HepG2 (cell line): ENCODE measurements around the gene IFRD1. TPM values are rescaled to one million over a fixed set of nuclear protein-coding genes. Genes with fewer than 3 reads are reported as not detected.

Experiments
- ATAC-seq: fragments of 200-7000 bp; cut with Tn5 transposase; 3 replicates; pipeline ENCODE4 v1.9.1; 2020; ENCODE audit warnings: mild to moderate bottlenecking, moderate library complexity
- BruUV-seq: library from RNA; stranded (reverse); fragments of 400-500 nt; replicated peaks from 2 replicates; lab custom pipeline; 2021; lab: Mats Ljungman, UMichigan
- CTCF ChIA-PET: fragments of 300-600 bp; formaldehyde crosslinking; extraction: SDS; loops from one replicate; lab custom pipeline; 2021; ENCODE audit warnings: low total read pairs, inconsistent platforms, low intra/inter-chr PET ratio; lab: Yijun Ruan, JAX
- POLR2A ChIA-PET: fragments of 350-600 bp; sonication (Branson Sonifier 250); formaldehyde crosslinking; loops from one replicate; lab custom pipeline; 2020; ENCODE audit warnings: antibody characterized with exemption, inconsistent platforms; lab: Yijun Ruan, JAX
- DNase-seq: peaks from one replicate; pipeline ENCODE4 v3.0.0-alpha.2; 2015; ENCODE audit warnings: low spot score
- FAIRE-seq: peaks from 3 replicates; lab custom pipeline; 2011; peaks lifted over from hg19 to GRCh38; lab: Jason Lieb, UNC
- H2AFZ ChIP-seq: one replicate; pipeline ENCODE4 v1.6.1; 2011; ENCODE audit warnings: low read length, inconsistent platforms
- H3K27ac ChIP-seq: fragments of 300-600 bp; 3 replicates; pipeline ENCODE4 v1.8.0; 2011; ENCODE audit warnings: mixed run types, mild to moderate bottlenecking, mixed read lengths, low read length, inconsistent platforms; ENCODE audit not compliant: insufficient read depth; ENCODE audit errors: extremely low read length
- H3K27me3 ChIP-seq, 2 experiments: fragments of 200-600 bp in 1 of 2; 2 replicates in 1 of 2; 3 replicates in 1 of 2; pipeline versions ENCODE4 v1.6.0 to v1.8.0; 2011; ENCODE audit warnings: low read length in 2 of 2, mild to moderate bottlenecking in 2 of 2, moderate library complexity in 2 of 2, inconsistent platforms in 1 of 2; ENCODE audit not compliant: insufficient read depth in 2 of 2, control insufficient read depth in 1 of 2
- H3K36me3 ChIP-seq, 2 experiments: fragments of 200-600 bp in 1 of 2; replicated peaks in 1 of 2; 2 replicates in 1 of 2; 3 replicates in 1 of 2; pipeline versions ENCODE4 v1.5.1 to v1.8.0; 2011; ENCODE audit warnings: low read length in 2 of 2, inconsistent platforms in 1 of 2; ENCODE audit not compliant: insufficient read depth in 2 of 2, control insufficient read depth in 1 of 2
- H3K4me1 ChIP-seq: 2 replicates; pipeline ENCODE4 v1.5.1; 2012; ENCODE audit warnings: low read length, inconsistent platforms; ENCODE audit not compliant: insufficient read depth
- H3K4me2 ChIP-seq: 2 replicates; pipeline ENCODE4 v1.6.0; 2011; ENCODE audit warnings: low read depth, low read length, inconsistent platforms
- H3K4me3 ChIP-seq, 3 experiments: fragments of 200-600 bp in 1 of 3; sonication (generic), shearing (Covaris generic) in 1 of 3; replicated peaks in 1 of 3; 2 replicates each; pipeline ENCODE4 v1.5.1; 2011 to 2016; ENCODE audit warnings: low read length in 3 of 3, inconsistent platforms in 2 of 3, low read depth in 2 of 3, mild to moderate bottlenecking in 2 of 3, control low read depth in 1 of 3, mixed read lengths in 1 of 3; ENCODE audit not compliant: insufficient read depth in 1 of 3
- H3K79me2 ChIP-seq: one replicate; pipeline ENCODE4 v1.6.1; 2011; ENCODE audit warnings: low read length, inconsistent platforms; ENCODE audit not compliant: insufficient read depth
- H3K9ac ChIP-seq: 2 replicates; pipeline ENCODE4 v1.6.0; 2011; ENCODE audit warnings: mild to moderate bottlenecking, low read depth, low read length, inconsistent platforms; ENCODE audit not compliant: insufficient read depth
- H3K9me3 ChIP-seq: 2 replicates; pipeline ENCODE4 v1.5.1; 2012; ENCODE audit warnings: mild to moderate bottlenecking, low read length
- H4K20me1 ChIP-seq: 2 replicates; pipeline ENCODE4 v1.6.0; 2011; ENCODE audit warnings: inconsistent platforms, mild to moderate bottlenecking, low read length, moderate library complexity; ENCODE audit not compliant: insufficient read depth
- DMAP1 ChIP-seq: IDR thresholded peaks from 2 replicates; pipeline ENCODE4 v1.6.1; 2016
- ETV5 ChIP-seq: IDR thresholded peaks from 2 replicates; pipeline ENCODE4 v1.6.1; 2018; ENCODE audit warnings: missing biosample characterization, missing genetic modification reagents, inconsistent platforms, borderline replicate concordance
- IKZF4 ChIP-seq: sonication (generic); formaldehyde crosslinking; IDR thresholded peaks from 2 replicates; pipeline ENCODE4 v1.5.1; 2020; ENCODE audit warnings: borderline replicate concordance, mild to moderate bottlenecking, low read depth, missing genetic modification reagents; ENCODE audit errors: not compliant biosample characterization
- KAT2B ChIP-seq: fragments of 150-350 bp; IDR thresholded peaks from 2 replicates; pipeline ENCODE4 v1.6.1; 2014; ENCODE audit warnings: low read depth, low read length, borderline replicate concordance
- KLF12 ChIP-seq: sonication (generic); formaldehyde crosslinking; IDR thresholded peaks from 2 replicates; pipeline ENCODE4 v1.4.0; 2020; ENCODE audit warnings: missing genetic modification reagents, borderline replicate concordance
- MYNN ChIP-seq: sonication (generic); formaldehyde crosslinking; IDR thresholded peaks from 2 replicates; pipeline ENCODE4 v1.4.0; 2020; ENCODE audit warnings: mild to moderate bottlenecking, low read depth, missing genetic modification reagents
- NFAT5 ChIP-seq: sonication (generic); formaldehyde crosslinking; IDR thresholded peaks from 2 replicates; pipeline ENCODE4 v1.4.0; 2020; ENCODE audit warnings: missing genetic modification reagents
- RORA ChIP-seq: sonication (generic); formaldehyde crosslinking; IDR thresholded peaks from 2 replicates; pipeline ENCODE4 v1.5.0; 2020; ENCODE audit warnings: mild to moderate bottlenecking, missing genetic modification reagents, moderate library complexity
- SAFB2 ChIP-seq: sonication (generic); formaldehyde crosslinking; IDR thresholded peaks from 2 replicates; pipeline ENCODE4 v1.5.1; 2020; ENCODE audit warnings: missing genetic modification reagents, low read depth, mild to moderate bottlenecking, borderline replicate concordance
- SALL1 ChIP-seq: sonication (generic); formaldehyde crosslinking; IDR thresholded peaks from 2 replicates; pipeline ENCODE4 v1.8.0; 2022; ENCODE audit warnings: mild to moderate bottlenecking, missing genetic modification reagents
- SMARCE1 ChIP-seq: fragments of 450-650 bp; IDR thresholded peaks from 2 replicates; pipeline ENCODE4 v1.6.1; 2017; ENCODE audit warnings: borderline replicate concordance
- SOX5 ChIP-seq: IDR thresholded peaks from 2 replicates; pipeline ENCODE4 v1.6.1; 2016; ENCODE audit warnings: borderline replicate concordance
- TFAP4 ChIP-seq: sonication (generic); IDR thresholded peaks from 2 replicates; pipeline ENCODE4 v1.6.1; 2016; ENCODE audit warnings: low read depth, borderline replicate concordance
- TSC22D2 ChIP-seq: sonication (generic); formaldehyde crosslinking; IDR thresholded peaks from 2 replicates; pipeline ENCODE4 v1.5.1; 2020; ENCODE audit warnings: missing genetic modification reagents, mild to moderate bottlenecking, borderline replicate concordance
- ZBTB20 ChIP-seq: sonication (generic); formaldehyde crosslinking; IDR thresholded peaks from 2 replicates; pipeline ENCODE4 v1.8.1; 2023; ENCODE audit warnings: missing genetic modification reagents, low read depth, mild to moderate bottlenecking, borderline replicate concordance
- ZBTB44 ChIP-seq: sonication (generic); formaldehyde crosslinking; IDR thresholded peaks from 2 replicates; pipeline ENCODE4 v1.4.0; 2020; ENCODE audit warnings: missing genetic modification reagents
- ZNF766 ChIP-seq: sonication (generic); formaldehyde crosslinking; IDR thresholded peaks from 2 replicates; pipeline ENCODE4 v1.5.0; 2020; ENCODE audit warnings: missing genetic modification reagents, borderline replicate concordance
- WGBS: methylation state at CpG from one replicate; pipeline ENCODE4 v1.1.6; 2017; ENCODE audit warnings: low lambda C conversion rate; 5-methylcytosine and 5-hydroxymethylcytosine counted together
- in situ Hi-C: cut with HindIII; loops from 2 replicates; pipeline ENCODE4 v1.10.0; 2017; ENCODE audit warnings: low pct_unique_long_range_greater_than_20kb; ENCODE audit not compliant: extremely low pct_ligation_motif_present
- intact Hi-C: fragments of 100-400 bp; cut with micrococcal nuclease; formaldehyde crosslinking; loops from one replicate; pipeline ENCODE4 v1.10.0; 2022; ENCODE audit not compliant: unreplicated experiment
- polyA plus RNA-seq, 8 experiments: library from polyadenylated mRNA; depleted of rRNA in 3 of 8; stranded (reverse) in 7 of 8; unstranded in 1 of 8; fragments of >200 nt; fragmentation: Illumina TruSeq in 4 of 8; extraction: Trizol in 4 of 8; gene quantifications; 2 replicates each; pipeline versions ENCODE4 v1.2.1 to v1.2.3, GENCODE V29; 2011 to 2016; ENCODE audit warnings: low read depth in 4 of 8, missing spikeins in 1 of 8, mixed read lengths in 1 of 8; ENCODE audit not compliant: insufficient read depth in 1 of 8
- total RNA-seq, 5 experiments: library from RNA; depleted of rRNA; stranded (reverse); fragments of >200 nt; fragmentation: Illumina TruSeq; extraction: Trizol; gene quantifications; 2 replicates each; pipeline ENCODE4 v1.2.3, GENCODE V29; 2016; ENCODE audit warnings: low read depth in 1 of 5

The IFRD1 gene
- total and polyA plus RNA-seq, 2 of the 13 experiments (the other 11 are each of a cell fraction or from before 2014, with no cell fraction given) = 50.9 to 55.5 TPM

- TF ChIP-seq ZBTB44 (CRISPR knock-in tag) (no peak), ZNF766 (CRISPR knock-in tag) (no peak), SMARCE1 (no peak), TFAP4 (no peak), IKZF4 (CRISPR knock-in tag) (no peak), KLF12 (CRISPR knock-in tag) (no peak), MYNN (CRISPR knock-in tag) (no peak), SALL1 (CRISPR knock-in tag) (no peak), ETV5 (no peak), SAFB2 (CRISPR knock-in tag) (no peak), ZBTB20 (no peak), RORA (CRISPR knock-in tag) (no peak)
Observed at GRCh38 chr7:112427984-112428383, 22.3 kb upstream of the IFRD1 start (continued).

- Histone ChIP-seq H3K27ac (no peak overlapping the region), H3K9ac (no peak overlapping the region), H3K4me1 (peaks cover 23% of the 10 kb centered on the region), H4K20me1 (no peaks in the 10 kb centered on the region), H2AFZ (no peak overlapping the region), H3K27me3 (no peaks in the 10 kb centered on the region), H3K79me2 (no peaks in the 10 kb centered on the region), H3K4me3 (no peak overlapping the region), H3K9me3 (no peaks in the 10 kb centered on the region), H3K36me3 (no peaks in the 10 kb centered on the region), H3K4me2 (no peak overlapping the region)
- CTCF ChIA-PET = no interaction called here
- ATAC-seq (no peak), DNase-seq (no peak), FAIRE-seq (no peak)
- no TSS peak for BruUV-seq
- 67% methylated on average over 2 of the region's 2 CpGs for WGBS
- in situ Hi-C loops (no loop called here), intact Hi-C loops (no loop called here)
- POLR2A ChIA-PET = no interaction called here
- no peak for TF ChIP-seq TSC22D2 (CRISPR knock-in tag)
- no peak for TF ChIP-seq KAT2B
- no peak for TF ChIP-seq SOX5 (CRISPR knock-in tag)
- TF ChIP-seq NFAT5 (CRISPR knock-in tag) = no peak
- no peak for TF ChIP-seq DMAP1 (CRISPR knock-in tag)
Observed at GRCh38 chr7:112428715-112429114, 21.5 kb upstream of the IFRD1 start.
